HepG2 (cell line): ENCODE results near the gene ATG13. TPM values are rescaled to one million over a fixed set of nuclear protein-coding genes. Genes with fewer than 3 reads are reported as not detected.

Experiments
- ATAC-seq: fragments of 200-7000 bp; cut with Tn5 transposase; 3 replicates; pipeline ENCODE4 v1.9.1; 2020; ENCODE audit warnings: mild to moderate bottlenecking, moderate library complexity
- BruUV-seq: library from RNA; stranded (reverse); fragments of 400-500 nt; replicated peaks from 2 replicates; lab custom pipeline; 2021; lab: Mats Ljungman, UMichigan
- CTCF ChIA-PET: fragments of 300-600 bp; formaldehyde crosslinking; extraction: SDS; loops from one replicate; lab custom pipeline; 2021; ENCODE audit warnings: low total read pairs, inconsistent platforms, low intra/inter-chr PET ratio; lab: Yijun Ruan, JAX
- POLR2A ChIA-PET: fragments of 350-600 bp; sonication (Branson Sonifier 250); formaldehyde crosslinking; loops from one replicate; lab custom pipeline; 2020; ENCODE audit warnings: antibody characterized with exemption, inconsistent platforms; lab: Yijun Ruan, JAX
- DNase-seq: peaks from one replicate; pipeline ENCODE4 v3.0.0-alpha.2; 2015; ENCODE audit warnings: low spot score
- FAIRE-seq: peaks from 3 replicates; lab custom pipeline; 2011; peaks lifted over from hg19 to GRCh38; lab: Jason Lieb, UNC
- H2AFZ ChIP-seq: one replicate; pipeline ENCODE4 v1.6.1; 2011; ENCODE audit warnings: low read length, inconsistent platforms
- H3K27ac ChIP-seq: fragments of 300-600 bp; 3 replicates; pipeline ENCODE4 v1.8.0; 2011; ENCODE audit warnings: mixed run types, mild to moderate bottlenecking, mixed read lengths, low read length, inconsistent platforms; ENCODE audit not compliant: insufficient read depth; ENCODE audit errors: extremely low read length
- H3K27me3 ChIP-seq, 2 experiments: fragments of 200-600 bp in 1 of 2; 2 replicates in 1 of 2; 3 replicates in 1 of 2; pipeline versions ENCODE4 v1.6.0 to v1.8.0; 2011; ENCODE audit warnings: low read length in 2 of 2, mild to moderate bottlenecking in 2 of 2, moderate library complexity in 2 of 2, inconsistent platforms in 1 of 2; ENCODE audit not compliant: insufficient read depth in 2 of 2, control insufficient read depth in 1 of 2
- H3K36me3 ChIP-seq, 2 experiments: fragments of 200-600 bp in 1 of 2; replicated peaks in 1 of 2; 2 replicates in 1 of 2; 3 replicates in 1 of 2; pipeline versions ENCODE4 v1.5.1 to v1.8.0; 2011; ENCODE audit warnings: low read length in 2 of 2, inconsistent platforms in 1 of 2; ENCODE audit not compliant: insufficient read depth in 2 of 2, control insufficient read depth in 1 of 2
- H3K4me1 ChIP-seq: 2 replicates; pipeline ENCODE4 v1.5.1; 2012; ENCODE audit warnings: low read length, inconsistent platforms; ENCODE audit not compliant: insufficient read depth
- H3K4me2 ChIP-seq: 2 replicates; pipeline ENCODE4 v1.6.0; 2011; ENCODE audit warnings: low read depth, low read length, inconsistent platforms
- H3K4me3 ChIP-seq, 3 experiments: fragments of 200-600 bp in 1 of 3; sonication (generic), shearing (Covaris generic) in 1 of 3; replicated peaks in 1 of 3; 2 replicates each; pipeline ENCODE4 v1.5.1; 2011 to 2016; ENCODE audit warnings: low read length in 3 of 3, inconsistent platforms in 2 of 3, low read depth in 2 of 3, mild to moderate bottlenecking in 2 of 3, control low read depth in 1 of 3, mixed read lengths in 1 of 3; ENCODE audit not compliant: insufficient read depth in 1 of 3
- H3K79me2 ChIP-seq: one replicate; pipeline ENCODE4 v1.6.1; 2011; ENCODE audit warnings: low read length, inconsistent platforms; ENCODE audit not compliant: insufficient read depth
- H3K9ac ChIP-seq: 2 replicates; pipeline ENCODE4 v1.6.0; 2011; ENCODE audit warnings: mild to moderate bottlenecking, low read depth, low read length, inconsistent platforms; ENCODE audit not compliant: insufficient read depth
- H3K9me3 ChIP-seq: 2 replicates; pipeline ENCODE4 v1.5.1; 2012; ENCODE audit warnings: mild to moderate bottlenecking, low read length
- H4K20me1 ChIP-seq: 2 replicates; pipeline ENCODE4 v1.6.0; 2011; ENCODE audit warnings: inconsistent platforms, mild to moderate bottlenecking, low read length, moderate library complexity; ENCODE audit not compliant: insufficient read depth
- FOXP1 ChIP-seq, 2 experiments: fragments of 450-650 bp in 1 of 2; IDR thresholded peaks; 2 replicates each; pipeline ENCODE4 v1.6.1; 2017 to 2018; ENCODE audit warnings: antibody characterized with exemption in 1 of 2
- KMT2B ChIP-seq: IDR thresholded peaks from 2 replicates; pipeline ENCODE4 v1.6.1; 2016; ENCODE audit warnings: missing genetic modification reagents, missing compliant biosample characterization
- SP4 ChIP-seq: sonication (generic); formaldehyde crosslinking; IDR thresholded peaks from 2 replicates; pipeline ENCODE4 v1.8.1; 2023; ENCODE audit warnings: mild to moderate bottlenecking, missing genetic modification reagents
- SPEN ChIP-seq: sonication (generic); formaldehyde crosslinking; IDR thresholded peaks from 2 replicates; pipeline ENCODE4 v1.5.1; 2020; ENCODE audit warnings: low read depth, mild to moderate bottlenecking, missing genetic modification reagents
- THYN1 ChIP-seq: sonication (generic); formaldehyde crosslinking; IDR thresholded peaks from 2 replicates; pipeline ENCODE4 v1.8.1; 2023; ENCODE audit warnings: low read depth, mild to moderate bottlenecking, moderate library complexity, missing genetic modification reagents, borderline replicate concordance
- ZNF253 ChIP-seq: sonication (generic); formaldehyde crosslinking; IDR thresholded peaks from 2 replicates; pipeline ENCODE4 v1.8.0; 2022; ENCODE audit warnings: mild to moderate bottlenecking, missing genetic modification reagents, borderline replicate concordance
- ZNF572 ChIP-seq: sonication (generic); formaldehyde crosslinking; IDR thresholded peaks from 2 replicates; pipeline ENCODE4 v1.5.1; 2020; ENCODE audit warnings: mild to moderate bottlenecking, missing genetic modification reagents
- ZNF615 ChIP-seq: sonication (generic); formaldehyde crosslinking; IDR thresholded peaks from 2 replicates; pipeline ENCODE4 v1.5.0; 2020; ENCODE audit warnings: mild to moderate bottlenecking, missing genetic modification reagents, borderline replicate concordance
- WGBS: methylation state at CpG from one replicate; pipeline ENCODE4 v1.1.6; 2017; ENCODE audit warnings: low lambda C conversion rate; 5-methylcytosine and 5-hydroxymethylcytosine counted together
- in situ Hi-C: cut with HindIII; loops from 2 replicates; pipeline ENCODE4 v1.10.0; 2017; ENCODE audit warnings: low pct_unique_long_range_greater_than_20kb; ENCODE audit not compliant: extremely low pct_ligation_motif_present
- intact Hi-C: fragments of 100-400 bp; cut with micrococcal nuclease; formaldehyde crosslinking; loops from one replicate; pipeline ENCODE4 v1.10.0; 2022; ENCODE audit not compliant: unreplicated experiment
- polyA plus RNA-seq, 8 experiments: library from polyadenylated mRNA; depleted of rRNA in 3 of 8; stranded (reverse) in 7 of 8; unstranded in 1 of 8; fragments of >200 nt; fragmentation: Illumina TruSeq in 4 of 8; extraction: Trizol in 4 of 8; gene quantifications; 2 replicates each; pipeline versions ENCODE4 v1.2.1 to v1.2.3, GENCODE V29; 2011 to 2016; ENCODE audit warnings: low read depth in 4 of 8, missing spikeins in 1 of 8, mixed read lengths in 1 of 8; ENCODE audit not compliant: insufficient read depth in 1 of 8
- total RNA-seq, 5 experiments: library from RNA; depleted of rRNA; stranded (reverse); fragments of >200 nt; fragmentation: Illumina TruSeq; extraction: Trizol; gene quantifications; 2 replicates each; pipeline ENCODE4 v1.2.3, GENCODE V29; 2016; ENCODE audit warnings: low read depth in 1 of 5
- TF ChIP-seq, protein P1 (sequence below): sonication (generic); formaldehyde crosslinking; IDR thresholded peaks from 2 replicates; pipeline ENCODE4 v1.5.0; 2020; ENCODE audit warnings: mild to moderate bottlenecking, missing genetic modification reagents
- TF ChIP-seq, protein P2 (sequence below): sonication (generic); formaldehyde crosslinking; IDR thresholded peaks from 2 replicates; pipeline ENCODE4 v1.5.0; 2020; ENCODE audit warnings: missing genetic modification reagents, mild to moderate bottlenecking, borderline replicate concordance
- TF ChIP-seq, protein P3 (sequence below): sonication (generic); formaldehyde crosslinking; IDR thresholded peaks from 2 replicates; pipeline ENCODE4 v1.4.0; 2020; ENCODE audit warnings: missing genetic modification reagents
- TF ChIP-seq, protein P4 (sequence below): sonication (generic); formaldehyde crosslinking; IDR thresholded peaks from 2 replicates; pipeline ENCODE4 v1.4.0; 2020; ENCODE audit warnings: missing genetic modification reagents

The ATG13 gene
- total and polyA plus RNA-seq, 2 of the 13 experiments (the other 11 are each of a cell fraction or from before 2014, with no cell fraction given) = 55.0 to 77.3 TPM

DNA sequence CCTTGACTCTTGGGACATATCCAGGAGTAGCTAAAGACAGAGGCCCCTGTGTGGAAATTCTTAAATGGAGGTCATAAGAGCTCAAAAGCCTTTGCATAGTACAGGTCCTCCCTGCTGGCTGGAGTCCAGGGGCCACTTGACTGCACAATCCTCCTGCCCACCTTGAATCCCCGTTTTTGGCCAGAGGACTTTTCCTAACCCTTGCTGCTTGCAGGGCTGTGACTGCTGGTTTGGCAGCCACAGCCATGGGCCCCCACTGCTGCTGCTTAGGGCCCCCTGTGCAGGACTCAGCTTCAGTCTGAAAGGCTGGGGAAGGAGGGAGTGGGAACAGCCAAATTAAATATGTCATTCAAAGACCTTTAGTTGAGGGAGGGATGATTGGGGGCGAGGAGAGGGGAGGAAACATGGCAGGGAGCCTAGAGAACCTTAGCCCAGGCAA is 49.7 kb downstream of the ATG13 start (continued):
- TF ChIP-seq SPEN (CRISPR knock-in tag) (no peak), SP4 (CRISPR knock-in tag) (no peak)
- TF ChIP-seq, protein P1, sequence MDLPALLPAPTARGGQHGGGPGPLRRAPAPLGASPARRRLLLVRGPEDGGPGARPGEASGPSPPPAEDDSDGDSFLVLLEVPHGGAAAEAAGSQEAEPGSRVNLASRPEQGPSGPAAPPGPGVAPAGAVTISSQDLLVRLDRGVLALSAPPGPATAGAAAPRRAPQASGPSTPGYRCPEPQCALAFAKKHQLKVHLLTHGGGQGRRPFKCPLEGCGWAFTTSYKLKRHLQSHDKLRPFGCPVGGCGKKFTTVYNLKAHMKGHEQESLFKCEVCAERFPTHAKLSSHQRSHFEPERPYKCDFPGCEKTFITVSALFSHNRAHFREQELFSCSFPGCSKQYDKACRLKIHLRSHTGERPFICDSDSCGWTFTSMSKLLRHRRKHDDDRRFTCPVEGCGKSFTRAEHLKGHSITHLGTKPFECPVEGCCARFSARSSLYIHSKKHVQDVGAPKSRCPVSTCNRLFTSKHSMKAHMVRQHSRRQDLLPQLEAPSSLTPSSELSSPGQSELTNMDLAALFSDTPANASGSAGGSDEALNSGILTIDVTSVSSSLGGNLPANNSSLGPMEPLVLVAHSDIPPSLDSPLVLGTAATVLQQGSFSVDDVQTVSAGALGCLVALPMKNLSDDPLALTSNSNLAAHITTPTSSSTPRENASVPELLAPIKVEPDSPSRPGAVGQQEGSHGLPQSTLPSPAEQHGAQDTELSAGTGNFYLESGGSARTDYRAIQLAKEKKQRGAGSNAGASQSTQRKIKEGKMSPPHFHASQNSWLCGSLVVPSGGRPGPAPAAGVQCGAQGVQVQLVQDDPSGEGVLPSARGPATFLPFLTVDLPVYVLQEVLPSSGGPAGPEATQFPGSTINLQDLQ (CRISPR knock-in tag) = no peak
- TF ChIP-seq, protein P2, sequence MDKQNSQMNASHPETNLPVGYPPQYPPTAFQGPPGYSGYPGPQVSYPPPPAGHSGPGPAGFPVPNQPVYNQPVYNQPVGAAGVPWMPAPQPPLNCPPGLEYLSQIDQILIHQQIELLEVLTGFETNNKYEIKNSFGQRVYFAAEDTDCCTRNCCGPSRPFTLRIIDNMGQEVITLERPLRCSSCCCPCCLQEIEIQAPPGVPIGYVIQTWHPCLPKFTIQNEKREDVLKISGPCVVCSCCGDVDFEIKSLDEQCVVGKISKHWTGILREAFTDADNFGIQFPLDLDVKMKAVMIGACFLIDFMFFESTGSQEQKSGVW (CRISPR knock-in tag) = no peak

DNA sequence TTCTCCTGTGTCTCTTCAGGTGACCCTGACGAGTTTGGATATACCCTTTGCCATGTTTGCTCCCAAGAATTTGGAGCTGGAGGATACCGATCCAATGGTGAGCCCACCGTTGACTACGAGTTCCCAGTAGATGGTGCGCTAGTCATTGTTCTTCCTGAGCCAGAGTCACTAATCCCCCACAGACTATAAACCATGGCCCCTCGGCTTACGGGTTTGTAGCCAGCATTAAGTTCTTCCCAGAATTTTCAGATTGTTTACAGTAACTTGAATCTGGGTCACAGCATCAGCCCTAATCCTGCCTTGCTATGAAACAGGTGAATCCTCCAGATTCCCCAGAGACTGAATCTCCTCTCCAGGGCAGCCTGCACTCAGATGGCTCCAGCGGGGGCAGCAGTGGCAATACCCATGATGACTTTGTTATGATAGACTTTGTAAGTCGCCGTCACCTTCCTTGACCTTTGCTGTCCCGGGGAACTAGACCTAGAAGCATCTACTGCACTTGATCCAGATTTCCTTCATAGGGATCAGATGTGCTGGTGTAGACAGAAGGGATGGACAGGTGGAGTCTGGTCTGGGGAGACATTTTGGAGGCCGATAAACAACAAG is 51.2 kb downstream of the ATG13 start:
- Histone ChIP-seq H2AFZ (no peak overlapping the region), H3K9me3 (no peaks in the 10 kb centered on the region), H3K36me3 (peaks cover 47 to 86% of the 10 kb centered on the region in 2 experiments), H3K27ac (no peak overlapping the region), H3K4me1 (no peaks in the 10 kb centered on the region), H3K4me2 (no peak overlapping the region), H3K9ac (no peak overlapping the region), H3K4me3 (no peak overlapping the region), H3K79me2 (no peaks in the 10 kb centered on the region), H3K27me3 (no peaks in the 10 kb centered on the region), H4K20me1 (no peaks in the 10 kb centered on the region)
- WGBS = 96% methylated on average over 11 of the region's 12 CpGs
- ChIA-PET POLR2A (no interaction called here), CTCF (no interaction called here)
- intact Hi-C loops (no loop called here), in situ Hi-C loops (no loop called here)
- no peak for ATAC-seq
- no TSS peak for BruUV-seq
- no peak for DNase-seq
- TF ChIP-seq ZNF615 (CRISPR knock-in tag) (no peak), ZNF572 (CRISPR knock-in tag) (no peak), THYN1 (CRISPR knock-in tag) (no peak), KMT2B (CRISPR knock-in tag) (no peak), ZNF253 (CRISPR knock-in tag) (no peak), FOXP1 (IDR thresholded peaks at IDR 0.05) (no peak), FOXP1 (CRISPR knock-in tag; IDR thresholded peaks at IDR 0.05) (no peak)
- TF ChIP-seq, protein P3, sequence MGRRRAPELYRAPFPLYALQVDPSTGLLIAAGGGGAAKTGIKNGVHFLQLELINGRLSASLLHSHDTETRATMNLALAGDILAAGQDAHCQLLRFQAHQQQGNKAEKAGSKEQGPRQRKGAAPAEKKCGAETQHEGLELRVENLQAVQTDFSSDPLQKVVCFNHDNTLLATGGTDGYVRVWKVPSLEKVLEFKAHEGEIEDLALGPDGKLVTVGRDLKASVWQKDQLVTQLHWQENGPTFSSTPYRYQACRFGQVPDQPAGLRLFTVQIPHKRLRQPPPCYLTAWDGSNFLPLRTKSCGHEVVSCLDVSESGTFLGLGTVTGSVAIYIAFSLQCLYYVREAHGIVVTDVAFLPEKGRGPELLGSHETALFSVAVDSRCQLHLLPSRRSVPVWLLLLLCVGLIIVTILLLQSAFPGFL (CRISPR knock-in tag) = no peak
- TF ChIP-seq, protein P4, sequence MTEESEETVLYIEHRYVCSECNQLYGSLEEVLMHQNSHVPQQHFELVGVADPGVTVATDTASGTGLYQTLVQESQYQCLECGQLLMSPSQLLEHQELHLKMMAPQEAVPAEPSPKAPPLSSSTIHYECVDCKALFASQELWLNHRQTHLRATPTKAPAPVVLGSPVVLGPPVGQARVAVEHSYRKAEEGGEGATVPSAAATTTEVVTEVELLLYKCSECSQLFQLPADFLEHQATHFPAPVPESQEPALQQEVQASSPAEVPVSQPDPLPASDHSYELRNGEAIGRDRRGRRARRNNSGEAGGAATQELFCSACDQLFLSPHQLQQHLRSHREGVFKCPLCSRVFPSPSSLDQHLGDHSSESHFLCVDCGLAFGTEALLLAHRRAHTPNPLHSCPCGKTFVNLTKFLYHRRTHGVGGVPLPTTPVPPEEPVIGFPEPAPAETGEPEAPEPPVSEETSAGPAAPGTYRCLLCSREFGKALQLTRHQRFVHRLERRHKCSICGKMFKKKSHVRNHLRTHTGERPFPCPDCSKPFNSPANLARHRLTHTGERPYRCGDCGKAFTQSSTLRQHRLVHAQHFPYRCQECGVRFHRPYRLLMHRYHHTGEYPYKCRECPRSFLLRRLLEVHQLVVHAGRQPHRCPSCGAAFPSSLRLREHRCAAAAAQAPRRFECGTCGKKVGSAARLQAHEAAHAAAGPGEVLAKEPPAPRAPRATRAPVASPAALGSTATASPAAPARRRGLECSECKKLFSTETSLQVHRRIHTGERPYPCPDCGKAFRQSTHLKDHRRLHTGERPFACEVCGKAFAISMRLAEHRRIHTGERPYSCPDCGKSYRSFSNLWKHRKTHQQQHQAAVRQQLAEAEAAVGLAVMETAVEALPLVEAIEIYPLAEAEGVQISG (CRISPR knock-in tag) = no peak
- FAIRE-seq = no peak
